ENCODE results near the gene SMOC2. TPM values are rescaled to one million over a fixed set of nuclear protein-coding genes. Genes with fewer than 3 reads are reported as not detected.

The SMOC2 gene
- total and polyA plus RNA-seq, 2 donors from 2014 or later, result 6.5 to 13.1 TPM

- no peak for TF ChIP-seq CTCF (IDR thresholded peaks at IDR 0.05; ENCODE audit: borderline replicate concordance, extremely low read depth, insufficient read depth)
- Histone ChIP-seq H3K4me1 (ENCODE audit: control insufficient read depth in 2 of 3, insufficient read depth in 2 of 3, low read depth in 1 of 3, low read length in 3 of 3) (peaks cover 6 to 19% (median 9%) of the 10 kb centered on the region in 3 donors), H3K4me3 (ENCODE audit: low read length in 3 of 3) (no peak overlapping the region), H3K27ac (ENCODE audit: low read depth in 2 of 2, low read length in 2 of 2) (no peak overlapping the region), H3K36me3 (ENCODE audit: control insufficient read depth in 2 of 3, insufficient read depth in 3 of 3, low read length in 3 of 3) (no peaks in the 10 kb centered on the region), H3K27me3 (ENCODE audit: control insufficient read depth, insufficient read depth, low read length) (no peaks in the 10 kb centered on the region), H3K9me3 (ENCODE audit: control insufficient read depth in 2 of 3, insufficient read depth in 1 of 3, low read length in 3 of 3) (no peaks in the 10 kb centered on the region), H3K9ac (ENCODE audit: low read length in 3 of 3) (no peak overlapping the region)
- DNase-seq (peak in 3 of 5 donors; percentile 40 to 81 (median 65)), FAIRE-seq (no peak)
- intact Hi-C loops (cut with DNase I), result no loop called here
Measured at GRCh38 chr6:168636147-168637004, 195.4 kb downstream of the SMOC2 start.

- Histone ChIP-seq H3K9ac (ENCODE audit: low read length in 3 of 3) (no peak overlapping the region), H3K36me3 (ENCODE audit: control insufficient read depth in 2 of 3, insufficient read depth in 3 of 3, low read length in 3 of 3) (no peaks in the 10 kb centered on the region), H3K27ac (ENCODE audit: low read depth in 2 of 2, low read length in 2 of 2) (no peak overlapping the region), H3K4me1 (ENCODE audit: control insufficient read depth in 2 of 3, insufficient read depth in 2 of 3, low read depth in 1 of 3, low read length in 3 of 3) (peaks cover 9 to 27% (median 9%) of the 10 kb centered on the region in 3 donors), H3K27me3 (ENCODE audit: control insufficient read depth, insufficient read depth, low read length) (no peaks in the 10 kb centered on the region), H3K4me3 (ENCODE audit: low read length in 3 of 3) (no peak overlapping the region), H3K9me3 (ENCODE audit: control insufficient read depth in 2 of 3, insufficient read depth in 1 of 3, low read length in 3 of 3) (no peaks in the 10 kb centered on the region)
- DNase-seq (peak in 1 of 5 donors; percentile 73), FAIRE-seq (no peak)
- intact Hi-C loops (cut with DNase I), result no loop called here
- TF ChIP-seq CTCF (IDR thresholded peaks at IDR 0.05; ENCODE audit: borderline replicate concordance, extremely low read depth, insufficient read depth), result no peak
Measured at GRCh38 chr6:168637834-168638233, 196.8 kb downstream of the SMOC2 start.

- Histone ChIP-seq H3K9ac (ENCODE audit: low read length in 3 of 3) (no peak overlapping the region), H3K27me3 (ENCODE audit: control insufficient read depth, insufficient read depth, low read length) (no peaks in the 10 kb centered on the region), H3K36me3 (ENCODE audit: control insufficient read depth in 2 of 3, insufficient read depth in 3 of 3, low read length in 3 of 3) (no peaks in the 10 kb centered on the region), H3K4me3 (ENCODE audit: low read length in 3 of 3) (no peak overlapping the region), H3K4me1 (ENCODE audit: control insufficient read depth in 2 of 3, insufficient read depth in 2 of 3, low read depth in 1 of 3, low read length in 3 of 3) (peaks cover 9 to 27% (median 9%) of the 10 kb centered on the region in 3 donors), H3K9me3 (ENCODE audit: control insufficient read depth in 2 of 3, insufficient read depth in 1 of 3, low read length in 3 of 3) (no peaks in the 10 kb centered on the region), H3K27ac (ENCODE audit: low read depth in 2 of 2, low read length in 2 of 2) (no peak overlapping the region)
- no peak for DNase-seq
- intact Hi-C loops (cut with DNase I), result no loop called here
- no peak for TF ChIP-seq CTCF (IDR thresholded peaks at IDR 0.05; ENCODE audit: borderline replicate concordance, extremely low read depth, insufficient read depth)
- no peak for FAIRE-seq
Measured at GRCh38 chr6:168638468-168639271, 197.7 kb downstream of the SMOC2 start.
